GM21515 (cell line): ENCODE data around the gene CD40LG.
A peak's percentile ranks its signal among the peaks of the same experiment; 100 is the strongest.

Experiments
- ATAC-seq: cut with Tn5 transposase; IDR thresholded peaks from one replicate; pipeline ENCODE4 v1.9.1; 2021; ENCODE audit not compliant: unreplicated experiment

The CD40LG gene

DNA sequence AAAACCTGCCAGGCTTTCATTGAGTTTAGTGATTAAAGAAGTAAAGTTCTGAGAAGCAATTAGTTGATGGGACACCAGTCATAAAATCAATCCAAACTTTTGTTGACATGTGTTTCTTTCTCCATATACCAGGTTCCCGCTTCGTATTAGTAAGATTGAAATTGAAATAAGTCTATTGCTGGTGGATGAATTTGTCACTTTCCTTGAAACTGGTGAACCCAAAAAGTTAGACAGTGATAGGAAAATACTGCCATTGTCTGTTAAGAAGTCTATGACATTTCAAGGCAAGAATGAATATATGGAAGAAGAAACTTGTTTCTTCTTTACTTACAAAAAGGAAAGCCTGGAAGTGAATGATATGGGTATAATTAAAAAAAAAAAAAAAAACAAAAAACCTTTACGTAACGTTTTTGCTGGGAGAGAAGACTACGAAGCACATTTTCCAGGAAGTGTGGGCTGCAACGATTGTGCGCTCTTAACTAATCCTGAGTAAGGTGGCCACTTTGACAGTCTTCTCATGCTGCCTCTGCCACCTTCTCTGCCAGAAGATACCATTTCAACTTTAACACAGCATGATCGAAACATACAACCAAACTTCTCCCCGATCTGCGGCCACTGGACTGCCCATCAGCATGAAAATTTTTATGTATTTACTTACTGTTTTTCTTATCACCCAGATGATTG, at the start of gene CD40LG:
Gene CD40LG, plus strand, starts transcription at position 482 of the 684 bp plus-strand sequence. Its CDS starts 91 bp downstream, at position 573.
- no peak for ATAC-seq

DNA sequence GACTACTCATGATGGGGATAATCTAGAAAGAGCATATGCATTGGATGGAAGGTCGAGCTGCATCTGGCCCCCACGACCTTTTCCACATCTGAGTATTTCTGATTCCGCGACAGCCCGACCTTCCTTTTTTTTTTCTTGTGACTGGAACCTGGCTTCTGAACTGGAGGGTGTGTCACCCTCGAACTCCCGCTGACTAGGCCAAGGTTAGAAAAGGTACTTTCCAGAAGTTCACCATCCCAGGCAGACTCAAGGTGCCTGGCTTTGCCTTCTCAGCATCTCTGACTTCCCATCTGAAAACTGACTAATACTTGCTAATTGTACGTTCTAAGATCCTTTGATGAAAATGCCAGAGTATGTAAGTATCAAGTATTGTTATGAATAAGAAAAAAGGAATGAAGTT, 49.3 kb upstream of the CD40LG start:
- no peak for ATAC-seq

DNA sequence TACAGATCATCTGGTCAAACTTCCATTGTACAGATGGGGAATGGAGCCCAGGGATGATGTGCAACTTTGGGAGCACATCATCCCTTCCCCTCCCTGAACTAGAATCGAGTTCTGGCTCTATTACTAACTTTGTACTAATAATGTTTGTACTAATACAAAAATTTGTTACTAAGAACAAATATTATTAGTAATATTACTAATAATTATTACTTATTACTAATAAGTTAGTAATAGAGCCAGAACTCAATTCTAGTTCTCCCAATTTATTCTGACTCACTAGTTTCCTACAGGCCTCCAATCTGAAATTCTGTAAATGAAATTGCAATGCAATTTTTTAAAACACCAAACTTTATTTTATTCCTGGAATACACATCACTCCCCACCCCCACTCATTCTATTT, 47.9 kb upstream of the CD40LG start:
- no peak for ATAC-seq

DNA sequence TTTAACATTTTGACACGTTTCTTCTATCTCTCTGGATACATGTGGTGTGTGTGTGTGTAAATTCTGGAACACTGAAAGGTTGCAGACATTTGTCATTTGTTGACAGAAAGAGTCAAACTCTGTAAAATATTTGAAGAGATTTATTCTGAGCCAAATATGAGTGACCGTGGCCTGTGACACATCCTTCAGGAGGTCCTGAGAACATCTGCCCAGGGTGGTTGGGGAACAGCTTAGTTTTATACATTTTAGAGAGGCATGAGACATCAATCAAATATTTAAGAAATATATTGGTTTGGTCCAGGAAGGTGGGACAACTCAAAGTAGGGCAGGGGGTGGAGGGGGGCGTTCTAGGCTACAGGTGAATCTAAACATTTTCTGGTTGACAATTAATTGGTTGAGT, 40.7 kb upstream of the CD40LG start:
- ATAC-seq: no peak

DNA sequence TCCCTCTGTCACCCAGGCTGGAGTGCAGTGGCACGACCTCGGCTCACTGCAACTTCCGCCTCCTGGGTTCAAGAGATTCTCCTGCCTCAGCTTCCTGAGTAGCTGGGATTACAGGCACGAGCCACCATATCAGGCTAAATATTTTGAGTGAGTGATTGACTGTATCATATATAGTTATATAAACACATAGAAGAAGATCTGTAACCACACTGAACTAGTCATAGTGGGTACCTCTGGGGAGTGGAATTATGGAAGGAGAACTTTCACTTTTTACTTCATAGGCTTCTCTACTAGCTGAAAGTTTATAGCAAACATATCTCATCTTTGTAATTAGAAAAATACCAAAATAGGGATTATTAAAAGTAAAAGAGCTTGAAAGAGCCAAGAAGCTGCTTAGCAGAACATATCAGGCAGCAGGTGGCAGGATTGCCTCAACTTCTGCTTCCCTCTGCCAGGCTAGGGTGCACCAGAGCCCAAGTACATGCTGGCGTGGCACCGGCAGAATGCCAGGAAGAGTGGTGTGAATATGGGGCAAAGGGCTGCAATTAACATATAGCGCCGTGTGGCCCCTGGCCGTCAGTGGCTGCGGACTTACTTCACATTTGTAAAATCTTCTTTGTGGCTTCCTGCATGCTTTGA, 39.5 kb upstream of the CD40LG start:
- no peak for ATAC-seq

DNA sequence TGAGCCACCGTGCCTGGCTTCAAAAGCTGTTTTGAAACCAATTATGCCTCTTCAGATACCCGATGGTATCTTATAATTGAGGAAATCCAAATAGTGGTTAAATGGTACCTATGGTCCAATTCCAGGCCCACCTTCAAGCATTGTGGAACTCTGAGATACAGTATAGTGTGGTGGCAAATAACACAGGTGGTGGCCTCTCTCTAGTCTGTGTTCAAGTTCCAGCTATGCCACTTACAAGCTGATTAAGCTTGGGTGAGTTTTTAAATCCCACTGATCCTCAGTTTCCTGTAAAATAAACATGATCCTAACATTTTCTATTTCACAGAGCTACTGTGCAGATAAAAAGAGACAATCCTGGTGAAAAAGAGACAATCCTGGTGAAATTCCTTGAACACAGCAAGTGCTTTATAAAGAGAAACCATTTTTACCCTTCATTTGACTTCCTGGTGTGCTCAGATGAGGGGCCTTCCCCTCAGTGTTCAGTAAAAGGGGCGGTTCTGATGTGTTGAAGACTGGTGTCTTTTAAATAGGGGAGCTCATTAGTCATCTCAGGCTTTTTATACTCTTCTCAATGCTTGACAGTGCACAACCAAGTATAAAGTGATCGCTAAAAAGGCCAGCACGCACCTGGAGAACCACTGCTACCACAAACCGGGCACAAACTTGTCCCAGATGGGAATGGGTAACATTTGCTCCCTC, 30.8 kb upstream of the CD40LG start:
- ATAC-seq: peak; percentile 92

DNA sequence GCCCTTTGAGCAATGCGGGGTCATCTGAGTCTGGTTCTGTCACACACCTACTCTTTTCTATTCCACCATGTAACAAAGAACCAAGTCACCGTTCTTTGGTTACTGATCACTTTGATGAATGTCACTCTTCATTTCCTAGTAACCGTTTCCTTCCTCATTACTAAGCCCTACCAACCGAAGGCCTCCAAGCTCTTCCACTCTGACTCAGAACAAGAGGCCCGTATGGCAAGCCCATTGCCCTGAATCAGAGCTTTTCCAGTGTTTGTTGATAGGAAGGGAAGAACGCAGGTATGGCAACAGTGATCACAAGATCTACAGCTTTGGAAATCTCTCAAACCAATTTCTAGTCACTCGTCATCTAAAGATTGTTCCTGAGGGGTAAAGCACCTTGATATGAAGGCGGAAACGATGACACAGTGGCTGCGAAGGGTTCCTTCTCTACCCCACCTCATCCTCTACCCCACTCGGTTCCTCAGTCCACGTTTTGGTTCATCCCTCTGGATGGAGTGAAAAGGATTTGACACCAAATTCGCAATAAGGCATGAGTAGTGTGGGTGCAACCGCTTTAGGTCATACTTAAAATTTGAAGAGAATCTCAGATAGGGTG, 28.0 kb upstream of the CD40LG start:
- ATAC-seq: no peak

DNA sequence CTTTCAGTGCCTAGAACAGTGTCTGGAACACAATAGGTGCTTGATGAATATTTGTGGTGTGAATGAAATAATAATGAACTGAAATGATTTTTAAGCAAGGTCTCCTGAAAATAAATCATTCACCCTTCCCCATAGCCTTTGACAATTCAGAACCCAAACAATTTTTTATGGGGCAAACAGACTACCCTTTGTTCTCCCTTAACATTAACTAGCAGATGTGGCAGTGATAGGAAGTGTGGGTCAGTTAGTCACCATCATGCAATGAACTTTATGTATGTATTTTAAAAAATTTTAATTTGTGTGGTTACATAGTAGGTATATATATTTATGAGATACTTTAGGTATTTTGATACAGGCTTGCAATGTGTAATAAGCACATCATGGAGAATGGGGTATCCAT, 27.2 kb upstream of the CD40LG start:
- no peak for ATAC-seq

DNA sequence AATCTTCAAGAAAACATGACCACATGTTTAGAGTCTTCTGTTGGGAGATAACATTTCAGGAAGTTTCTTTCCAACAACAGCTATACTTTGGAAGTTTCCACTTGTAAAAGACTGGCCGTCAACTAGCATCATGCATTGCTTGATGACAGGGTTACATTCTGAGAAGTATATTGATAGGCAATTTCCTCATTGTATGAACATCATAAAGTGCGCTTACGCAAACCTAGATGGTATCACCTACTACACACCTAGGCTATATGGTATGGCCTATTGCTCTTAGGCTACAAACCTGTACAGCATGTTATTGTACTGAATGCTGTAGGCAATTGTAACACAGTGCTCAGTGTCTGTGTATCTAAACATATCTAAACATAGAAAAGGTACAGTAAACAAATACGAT, 25.4 kb upstream of the CD40LG start:
- no peak for ATAC-seq

DNA sequence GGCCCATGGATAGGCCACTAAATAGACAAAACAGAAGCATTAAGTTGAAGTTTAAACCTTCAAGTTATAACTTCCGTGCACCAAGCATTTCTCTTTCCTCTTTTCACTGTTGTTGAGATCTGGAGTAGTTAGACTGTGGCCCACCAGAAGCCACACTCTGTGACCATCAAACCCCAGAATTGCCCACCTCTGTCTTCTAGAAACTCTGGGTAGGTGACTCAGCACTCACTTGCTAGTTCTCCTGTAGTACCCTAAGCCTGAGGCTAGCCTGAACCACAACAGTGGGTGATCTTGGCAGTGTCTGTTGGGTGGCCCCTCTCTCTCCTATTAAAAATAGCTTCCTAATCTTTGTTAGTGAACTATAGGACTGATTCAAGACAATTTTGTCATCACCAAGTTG, 24.6 kb upstream of the CD40LG start:
- ATAC-seq: no peak

DNA sequence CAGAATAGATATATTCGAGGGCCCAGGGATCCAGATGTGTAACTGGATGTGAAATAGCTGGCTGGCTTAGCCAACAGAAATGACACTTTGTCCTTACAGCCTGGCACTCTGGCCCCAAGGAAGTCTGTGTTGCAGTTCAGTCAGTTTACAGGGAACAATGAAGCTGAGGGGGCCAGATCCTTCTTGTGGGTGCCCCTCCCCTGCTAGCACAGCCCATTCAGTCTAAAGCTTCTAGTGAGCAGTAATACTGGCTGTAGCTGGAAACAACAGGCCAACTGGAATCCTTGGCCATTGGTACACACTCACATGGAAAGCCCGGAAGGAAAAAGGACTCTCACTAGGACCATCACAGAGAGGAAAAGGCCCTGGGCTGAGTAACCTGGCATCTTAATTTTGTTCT, 22.7 kb upstream of the CD40LG start:
- ATAC-seq: no peak

DNA sequence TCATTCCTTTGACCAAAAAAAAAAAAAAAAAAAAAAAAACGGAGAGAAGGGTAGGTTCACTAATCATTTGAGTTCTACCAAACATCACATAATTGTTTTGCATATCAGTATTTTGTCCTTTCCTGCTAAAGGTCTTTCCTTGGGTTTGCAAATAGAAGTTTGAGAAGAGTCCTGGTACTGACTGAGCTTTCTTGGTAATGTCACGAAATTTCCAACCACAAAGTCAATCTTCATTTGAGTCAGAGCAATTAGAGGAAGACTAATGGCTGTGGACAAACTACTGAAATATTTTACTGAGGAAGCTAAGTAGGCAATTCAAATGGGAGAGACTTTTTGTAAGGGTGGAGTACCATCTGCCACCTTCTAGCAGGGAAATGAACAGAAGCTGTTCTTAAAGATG, 21.7 kb upstream of the CD40LG start:
- ATAC-seq: no peak

DNA sequence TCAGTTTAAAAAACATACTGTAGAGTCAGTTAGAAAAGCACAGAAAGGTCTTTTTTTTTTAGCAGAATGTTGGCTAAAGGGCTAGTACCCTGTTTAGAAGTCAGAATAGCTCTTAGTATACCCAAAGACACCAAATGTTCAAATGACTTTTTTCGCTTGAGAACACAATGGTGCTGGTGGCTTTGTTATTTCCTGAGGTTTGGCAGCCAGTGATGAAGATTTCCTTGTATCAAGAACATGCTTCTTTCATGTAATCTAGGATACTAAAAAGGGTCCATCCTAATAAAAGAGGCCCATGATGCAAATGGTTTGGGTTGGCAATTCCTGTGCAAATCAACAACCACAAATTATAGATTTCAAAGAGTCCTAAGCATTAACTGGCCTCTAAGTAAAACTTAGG, 21.1 kb upstream of the CD40LG start:
- no peak for ATAC-seq

DNA sequence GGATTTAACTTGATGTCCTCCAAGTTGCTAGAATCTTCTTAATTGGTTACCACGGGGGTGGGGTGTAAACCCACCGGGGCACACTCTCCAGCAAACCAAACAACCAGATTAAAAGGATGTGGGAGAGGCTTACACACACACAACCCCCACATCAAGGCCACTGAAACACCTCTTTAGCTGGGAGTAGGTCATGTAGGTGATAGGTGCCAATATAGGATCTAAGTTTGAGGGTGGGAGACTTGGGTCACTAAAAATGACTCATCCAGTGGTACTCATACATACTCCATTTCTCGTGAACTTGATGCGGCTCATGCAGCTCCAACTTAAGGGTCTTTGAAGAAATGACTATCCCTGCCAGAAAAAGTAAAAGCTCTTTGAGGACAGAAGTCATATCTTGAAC, 20.5 kb upstream of the CD40LG start:
- ATAC-seq: no peak

DNA sequence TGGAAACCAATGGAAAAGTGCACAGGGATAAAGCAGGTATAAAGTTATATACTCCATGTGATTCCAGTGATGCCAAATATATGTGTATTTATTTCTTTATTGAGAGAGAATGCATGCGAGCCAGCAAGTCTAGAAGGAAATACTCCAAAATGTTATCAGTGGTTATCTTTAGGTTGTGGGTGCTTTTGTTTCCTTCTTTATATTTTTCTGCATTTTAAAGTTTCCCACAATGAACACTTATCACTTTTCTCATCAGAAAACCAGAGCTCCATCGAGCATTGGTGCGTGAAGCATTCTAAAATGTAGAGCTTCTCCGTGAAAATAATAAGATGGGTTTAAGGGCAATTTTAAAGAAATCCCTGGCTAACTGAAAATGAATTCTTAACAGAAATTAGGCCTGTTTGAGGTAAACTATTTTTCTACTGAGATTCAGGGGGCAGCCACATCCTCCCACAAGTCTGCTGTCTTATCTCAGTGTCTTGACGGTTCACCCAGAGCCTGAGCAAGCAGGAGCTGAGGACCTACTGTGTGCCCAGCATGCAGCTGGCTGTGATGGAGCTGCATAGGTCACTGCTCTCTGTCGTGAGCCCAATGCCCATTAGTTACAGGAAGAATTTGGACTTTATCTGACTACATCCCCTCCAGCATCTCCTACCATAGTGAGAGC, 18.7 kb upstream of the CD40LG start:
- no peak for ATAC-seq

DNA sequence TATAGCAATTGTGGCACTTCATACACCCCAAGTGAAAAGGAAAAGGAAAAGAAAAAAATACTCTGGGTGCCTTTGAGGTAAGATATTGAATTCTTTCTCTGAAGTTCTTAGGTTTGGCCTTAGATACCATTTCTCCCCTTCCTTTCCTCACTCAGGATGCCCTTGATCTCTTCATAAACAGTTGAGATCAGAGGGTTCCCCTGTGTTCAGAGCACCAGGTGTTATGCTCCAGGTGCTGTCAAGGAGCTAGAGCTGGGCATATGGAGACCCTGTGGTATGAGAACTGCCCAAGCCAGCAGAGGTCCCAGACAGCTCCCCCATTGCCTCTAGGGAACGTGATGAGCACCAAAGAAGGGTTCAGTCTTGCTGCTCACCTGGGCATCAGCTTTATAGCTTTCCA, 17.1 kb upstream of the CD40LG start:
- ATAC-seq: no peak

DNA sequence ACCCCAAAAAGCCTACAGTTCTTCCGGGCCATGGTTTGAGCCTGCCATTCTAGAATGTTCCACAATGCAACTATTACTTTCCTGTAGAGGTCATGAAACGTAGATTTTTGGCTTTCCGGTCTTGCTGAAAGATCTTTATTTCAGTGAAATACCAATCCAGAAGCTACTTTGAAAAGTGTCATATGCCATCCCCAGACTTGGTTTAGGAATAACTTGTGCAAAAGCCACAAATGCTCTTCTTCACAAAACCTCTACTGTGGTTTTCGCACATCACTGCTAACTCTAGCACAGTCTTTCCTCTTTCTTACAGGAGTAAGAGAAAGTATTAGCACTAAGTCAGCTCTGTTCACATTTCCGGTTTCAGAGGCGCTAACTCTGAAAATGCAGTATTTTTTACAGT, 12.7 kb upstream of the CD40LG start:
- ATAC-seq: no peak

DNA sequence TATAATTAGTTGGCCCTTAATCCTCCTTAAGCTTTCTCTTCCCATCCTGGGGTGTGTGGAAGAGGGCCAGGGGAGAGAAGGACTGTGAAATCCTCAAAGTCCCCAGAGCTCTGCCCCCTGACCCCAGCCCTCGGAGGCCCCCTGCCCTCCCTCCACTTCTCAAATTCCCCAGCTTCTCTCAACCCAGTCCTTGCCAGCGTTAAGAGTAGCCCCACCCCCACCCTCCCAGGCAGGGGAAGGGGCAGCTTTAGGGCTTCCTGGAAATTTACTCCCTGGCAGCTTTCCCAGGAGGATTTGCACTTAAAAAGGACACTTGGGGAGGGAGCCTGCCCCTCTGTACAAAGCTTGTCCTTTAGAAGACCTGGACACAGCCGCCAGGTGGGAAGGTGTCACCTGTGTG, 11.8 kb upstream of the CD40LG start:
- no peak for ATAC-seq

DNA sequence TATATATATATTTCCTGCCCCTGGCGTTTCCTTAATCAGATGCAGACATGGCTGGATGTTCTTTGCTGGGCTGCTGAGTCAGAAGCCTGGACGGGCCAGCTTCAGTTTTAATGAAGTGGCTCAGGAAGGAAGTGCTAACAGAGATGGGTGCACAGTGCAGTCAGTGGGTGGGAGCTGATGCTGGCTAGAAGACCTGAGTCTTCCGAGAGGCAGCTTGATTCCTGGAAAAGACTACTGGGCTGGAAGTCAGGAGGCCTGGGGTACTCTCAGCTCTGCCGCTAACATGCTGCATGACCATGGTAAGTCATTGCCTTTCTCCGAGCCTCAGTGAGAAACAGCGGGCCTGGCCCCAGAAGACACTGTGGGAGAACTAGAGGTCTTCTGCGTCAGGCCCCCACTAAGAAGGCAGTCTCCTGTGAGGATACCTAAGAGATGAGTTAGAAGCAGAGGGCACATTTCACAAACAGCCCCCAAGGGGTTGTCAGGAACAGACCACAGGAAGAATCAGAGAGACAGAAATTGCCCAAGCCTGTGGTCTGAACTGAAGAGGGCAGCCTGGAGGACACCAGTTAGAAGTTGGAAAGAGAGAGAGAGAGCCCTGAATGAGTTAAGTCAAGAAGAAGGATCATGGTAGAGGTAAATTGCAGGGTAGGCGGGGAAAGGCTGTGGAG, 8.3 kb upstream of the CD40LG start:
- ATAC-seq: no peak

DNA sequence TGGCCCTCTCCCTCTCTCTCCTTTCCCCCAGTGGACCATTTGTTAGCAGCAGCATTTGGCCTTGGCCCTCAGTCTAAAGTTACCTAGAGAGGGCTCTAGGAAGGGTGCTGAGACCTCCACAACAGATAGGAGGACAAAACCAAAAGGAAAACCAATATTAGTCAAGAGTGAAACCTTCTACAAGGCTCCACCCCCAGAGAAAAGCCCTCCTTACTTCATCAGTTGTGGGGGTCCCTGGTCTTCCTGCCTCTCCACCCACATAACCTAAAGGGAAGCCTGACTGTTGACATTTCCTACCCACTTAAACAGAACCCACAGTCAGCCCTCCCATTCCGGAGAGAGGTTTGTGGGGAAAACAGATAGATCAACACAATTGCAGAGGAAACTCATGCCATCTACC, 4.7 kb upstream of the CD40LG start:
- no peak for ATAC-seq
